ENCODE results near the gene SMIM34. TPM values are rescaled to one million over a fixed set of nuclear protein-coding genes. Genes with fewer than 3 reads are reported as not detected.

SMIM34 gene
- not detected in 2 replicates for total RNA-seq

GRCh38 chr21:34423805-34424204 lies at the start of gene SMIM34:
TSS of gene SMIM34 (minus strand) at chr21:34423951. CDS start at chr21:34423839, 112 bp downstream.

DNA sequence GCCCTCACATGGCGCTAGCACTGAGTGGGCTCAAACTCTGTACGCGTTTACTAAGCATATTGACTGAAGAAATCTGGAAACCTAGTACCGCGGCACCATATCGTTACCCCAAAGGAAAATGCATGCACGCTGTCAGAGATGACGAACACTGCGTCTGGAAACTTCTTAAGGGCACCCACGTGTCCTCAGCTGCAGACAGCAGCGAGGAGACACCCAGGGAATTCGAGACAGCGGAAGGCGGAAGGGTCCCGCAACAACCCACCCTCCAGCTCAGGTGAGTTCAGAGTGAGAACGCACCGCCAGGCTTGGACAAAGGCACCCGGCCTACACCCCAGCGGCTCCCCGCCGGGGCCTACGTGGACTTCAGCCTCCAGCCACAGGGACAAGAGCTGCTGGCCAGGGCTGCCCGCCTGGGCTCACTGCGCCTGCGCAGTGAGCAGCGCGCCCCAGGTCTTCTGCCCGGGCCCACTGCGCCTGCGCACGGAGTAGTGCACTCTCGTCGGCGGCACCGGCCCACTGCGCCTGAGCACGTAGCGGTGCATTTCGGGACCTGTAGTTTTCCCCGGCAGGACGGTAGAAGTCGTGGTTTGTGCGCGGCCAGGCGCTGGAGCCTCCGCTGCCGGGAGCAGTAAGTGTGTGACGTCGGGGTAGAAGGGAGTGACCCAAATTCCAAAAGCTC lies 48.7 kb downstream of the SMIM34 start, which contains the start of gene SMIM11:
Gene SMIM11 (plus strand): TSS at position 568 of the 679 bp plus-strand sequence. CDS start 3,998 bp downstream, outside the sequence.

Small RNA genes lying within 50 kb of the gene (small RNA-seq; reads per million reads assigned to genes)
- not detected for gene RF00614 (ENCODE audit: low replicate concordance)

Other genes with a start within 250 kb of the SMIM34 start
- gene KCNE2, start 59.9 kb downstream of the SMIM34 start, total RNA-seq: 0.14 TPM in 1 of 2 replicates, not detected in the other
- gene SMIM11, start 48.4 kb downstream of the SMIM34 start, total RNA-seq: 5.0 and 9.4 TPM in 2 replicates
- 0.43 and 1.3 TPM in 2 replicates for gene KCNE1, start 88.3 kb upstream of the SMIM34 start, total RNA-seq
- 57.7 and 190 TPM in 2 replicates for gene RCAN1, start 191.2 kb upstream of the SMIM34 start, total RNA-seq
- gene CLIC6, start 245.0 kb upstream of the SMIM34 start, total RNA-seq: under 0.01 TPM in 1 of 2 replicates, not detected in the other